WTC11 (cell line): ENCODE results near the gene KAT6B. TPM values are rescaled to one million over a fixed set of nuclear protein-coding genes. Genes with fewer than 3 reads are reported as not detected.

Experiments used
- ATAC-seq: fragments of 200-7000 bp; cut with Tn5 transposase; 2 replicates; pipeline ENCODE4 v1.10.0; 2021; ENCODE audit warnings: mild to moderate bottlenecking, moderate library complexity
- CTCF ChIA-PET: fragments of 300-600 bp; sonication (Branson Sonifier 250); formaldehyde crosslinking; loops from one replicate; lab custom pipeline; 2021; ENCODE audit warnings: antibody characterized with exemption; lab: Charles Lee
- POLR2A ChIA-PET: fragments of 350-600 bp; sonication (Branson Sonifier 250); formaldehyde crosslinking; loops from one replicate; lab custom pipeline; 2021; ENCODE audit warnings: antibody characterized with exemption; lab: Charles Lee
- DNase-seq: peaks from one replicate; pipeline ENCODE4 v3.0.0; 2021; ENCODE audit warnings: low spot score
- H3K27ac Mint-ChIP-seq: 2 replicates; pipeline ENCODE4 v1.8.0; 2021; ENCODE audit warnings: mixed read lengths
- H3K27me3 Mint-ChIP-seq: 2 replicates; pipeline ENCODE4 v1.8.0; 2021; ENCODE audit warnings: low read depth, mild to moderate bottlenecking, moderate library complexity, mixed read lengths
- H3K36me3 Mint-ChIP-seq: 2 replicates; pipeline ENCODE4 v1.8.0; 2021; ENCODE audit warnings: mixed read lengths
- H3K4me1 Mint-ChIP-seq: 2 replicates; pipeline ENCODE4 v1.8.0; 2022; ENCODE audit warnings: mixed read lengths
- H3K4me3 Mint-ChIP-seq: 2 replicates; pipeline ENCODE4 v1.8.0; 2021; ENCODE audit warnings: mild to moderate bottlenecking, moderate library complexity, mixed read lengths
- H3K9me3 Mint-ChIP-seq: 2 replicates; pipeline ENCODE4 v1.8.0; 2021; ENCODE audit warnings: mixed read lengths
- CBFB ChIP-seq: sonication (generic); formaldehyde crosslinking; IDR thresholded peaks from 2 replicates; pipeline ENCODE4 v1.8.1; 2022; ENCODE audit warnings: mild to moderate bottlenecking, low read depth, missing genetic modification reagents
- EMX1 ChIP-seq: fragments of 250-450 bp; sonication (Bioruptor Pico); IDR thresholded peaks from 2 replicates; pipeline ENCODE4 v1.8.0; 2021; ENCODE audit warnings: mild to moderate bottlenecking
- GRHL2 ChIP-seq: fragments of 250-450 bp; sonication (Bioruptor Pico); IDR thresholded peaks from 2 replicates; pipeline ENCODE4 v1.8.0; 2022; ENCODE audit warnings: mild to moderate bottlenecking, moderate library complexity; ENCODE audit not compliant: insufficient replicate concordance, severe bottlenecking
- JUN ChIP-seq: sonication (generic); formaldehyde crosslinking; IDR thresholded peaks from 2 replicates; pipeline ENCODE4 v1.8.0; 2023; ENCODE audit warnings: mild to moderate bottlenecking, missing genetic modification reagents
- NFE2L1 ChIP-seq: sonication (generic); formaldehyde crosslinking; IDR thresholded peaks from 2 replicates; pipeline ENCODE4 v1.8.1; 2023; ENCODE audit warnings: missing genetic modification reagents
- NR3C1 ChIP-seq: sonication (generic); formaldehyde crosslinking; conservative IDR thresholded peaks from 2 replicates; pipeline ENCODE4 v1.8.1; 2023; ENCODE audit warnings: low read depth, mild to moderate bottlenecking, missing genetic modification reagents
- RORB ChIP-seq: fragments of 250-450 bp; sonication (Bioruptor Pico); IDR thresholded peaks from 2 replicates; pipeline ENCODE4 v1.9.0; 2021; ENCODE audit warnings: mild to moderate bottlenecking
- SMAD4 ChIP-seq: sonication (generic); formaldehyde crosslinking; IDR thresholded peaks from 2 replicates; pipeline ENCODE4 v1.8.0; 2022; ENCODE audit warnings: mild to moderate bottlenecking, missing genetic modification reagents
- total RNA-seq: library from RNA; stranded (reverse); gene quantifications from 3 replicates; pipeline ENCODE4 v1.2.3, GENCODE V29; 2021
- TF ChIP-seq, protein P1 (sequence below): sonication (generic); formaldehyde crosslinking; IDR thresholded peaks from 2 replicates; pipeline ENCODE4 v1.8.1; 2023; ENCODE audit warnings: mild to moderate bottlenecking, missing genetic modification reagents, moderate library complexity
- TF ChIP-seq, protein P2 (sequence below): sonication (generic); formaldehyde crosslinking; IDR thresholded peaks from 2 replicates; pipeline ENCODE4 v1.8.0; 2022; ENCODE audit warnings: mild to moderate bottlenecking, missing genetic modification reagents
- TF ChIP-seq, protein P3 (sequence below): sonication (generic); formaldehyde crosslinking; IDR thresholded peaks from 2 replicates; pipeline ENCODE4 v1.8.1; 2022; ENCODE audit warnings: missing genetic modification reagents, borderline replicate concordance
- TF ChIP-seq, protein P4 (sequence below): sonication (generic); formaldehyde crosslinking; IDR thresholded peaks from 2 replicates; pipeline ENCODE4 v1.8.0; 2022; ENCODE audit warnings: mild to moderate bottlenecking, missing genetic modification reagents
- TF ChIP-seq, protein P5 (sequence below): sonication (generic); formaldehyde crosslinking; IDR thresholded peaks from 2 replicates; pipeline ENCODE4 v1.8.0; 2022; ENCODE audit warnings: missing genetic modification reagents
- TF ChIP-seq, protein P6 (sequence below): sonication (generic); formaldehyde crosslinking; IDR thresholded peaks from 2 replicates; pipeline ENCODE4 v1.8.1; 2022; ENCODE audit warnings: mild to moderate bottlenecking, missing genetic modification reagents, moderate library complexity, borderline replicate concordance
- TF ChIP-seq, protein P7 (sequence below): fragments of 200-600 bp; IDR thresholded peaks from 2 replicates; pipeline ENCODE4 v1.8.0; 2022; ENCODE audit warnings: antibody characterized with exemption
- TF ChIP-seq, protein P8 (sequence below): sonication (generic); formaldehyde crosslinking; conservative IDR thresholded peaks from 2 replicates; pipeline ENCODE4 v1.8.1; 2023; ENCODE audit warnings: mild to moderate bottlenecking, low read depth, missing genetic modification reagents, moderate library complexity

The KAT6B gene
- total RNA-seq, 1 experiment from 2014 or later = 18.5 TPM

DNA sequence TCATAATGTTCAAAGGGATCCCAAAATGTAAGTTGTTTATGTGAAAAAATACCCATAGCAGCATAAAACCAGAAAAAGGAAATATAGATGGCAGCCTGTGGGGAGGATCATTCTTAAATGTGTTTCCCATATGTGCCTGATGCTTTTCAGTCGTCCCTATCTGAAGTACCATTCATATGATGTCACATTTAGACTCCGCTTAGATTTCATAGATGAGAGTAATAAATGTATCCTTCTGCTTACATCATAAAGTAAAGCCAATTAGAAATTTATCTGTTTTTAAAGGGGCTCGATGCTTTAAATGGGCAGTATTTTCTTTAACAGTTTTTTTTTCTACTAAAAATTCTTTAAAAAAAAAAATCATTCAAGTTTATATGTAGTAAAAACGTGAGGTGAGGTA lies 136.1 kb downstream of the KAT6B start (continued):
- TF ChIP-seq, protein P1, sequence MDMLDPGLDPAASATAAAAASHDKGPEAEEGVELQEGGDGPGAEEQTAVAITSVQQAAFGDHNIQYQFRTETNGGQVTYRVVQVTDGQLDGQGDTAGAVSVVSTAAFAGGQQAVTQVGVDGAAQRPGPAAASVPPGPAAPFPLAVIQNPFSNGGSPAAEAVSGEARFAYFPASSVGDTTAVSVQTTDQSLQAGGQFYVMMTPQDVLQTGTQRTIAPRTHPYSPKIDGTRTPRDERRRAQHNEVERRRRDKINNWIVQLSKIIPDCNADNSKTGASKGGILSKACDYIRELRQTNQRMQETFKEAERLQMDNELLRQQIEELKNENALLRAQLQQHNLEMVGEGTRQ (CRISPR knock-in tag) = no peak

DNA sequence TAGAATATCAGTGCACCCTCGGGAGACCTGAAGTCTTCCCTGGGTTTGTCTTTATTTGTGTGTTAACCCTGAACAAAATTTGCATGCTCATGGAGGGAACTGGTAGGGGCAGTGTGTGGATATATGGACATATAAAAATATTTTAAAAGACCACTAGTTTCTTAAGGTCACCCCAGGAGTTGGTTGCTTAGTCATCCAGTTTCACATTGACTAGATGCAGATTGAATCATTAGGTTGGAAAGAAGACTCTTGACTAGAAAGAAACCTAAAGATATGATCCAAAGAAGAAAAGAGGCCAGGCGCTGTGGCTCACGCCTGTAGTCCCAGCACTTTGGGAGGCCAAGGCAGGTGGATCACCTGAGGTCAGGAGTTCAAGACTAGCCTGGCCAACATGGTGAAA lies 137.1 kb downstream of the KAT6B start:
- ATAC-seq (no peak), DNase-seq (no peak)
- ChIA-PET POLR2A (no interaction called here), CTCF (no interaction called here)
- Mint-ChIP-seq H3K27me3 (no peaks in the 10 kb centered on the region), H3K9me3 (peaks cover 7% of the 10 kb centered on the region), H3K27ac (no peak overlapping the region), H3K4me1 (peaks cover 15% of the 10 kb centered on the region), H3K4me3 (no peak overlapping the region), H3K36me3 (0 out of 2 replicates have a peak, but pooled peaks cover 3% of the 10 kb centered on the region)
- TF ChIP-seq, protein P2, sequence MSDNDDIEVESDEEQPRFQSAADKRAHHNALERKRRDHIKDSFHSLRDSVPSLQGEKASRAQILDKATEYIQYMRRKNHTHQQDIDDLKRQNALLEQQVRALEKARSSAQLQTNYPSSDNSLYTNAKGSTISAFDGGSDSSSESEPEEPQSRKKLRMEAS = no peak
- TF ChIP-seq GRHL2 (CRISPR knock-in tag) = no peak
- no peak for TF ChIP-seq CBFB (CRISPR knock-in tag)
- no peak for TF ChIP-seq NFE2L1
- TF ChIP-seq, protein P3, sequence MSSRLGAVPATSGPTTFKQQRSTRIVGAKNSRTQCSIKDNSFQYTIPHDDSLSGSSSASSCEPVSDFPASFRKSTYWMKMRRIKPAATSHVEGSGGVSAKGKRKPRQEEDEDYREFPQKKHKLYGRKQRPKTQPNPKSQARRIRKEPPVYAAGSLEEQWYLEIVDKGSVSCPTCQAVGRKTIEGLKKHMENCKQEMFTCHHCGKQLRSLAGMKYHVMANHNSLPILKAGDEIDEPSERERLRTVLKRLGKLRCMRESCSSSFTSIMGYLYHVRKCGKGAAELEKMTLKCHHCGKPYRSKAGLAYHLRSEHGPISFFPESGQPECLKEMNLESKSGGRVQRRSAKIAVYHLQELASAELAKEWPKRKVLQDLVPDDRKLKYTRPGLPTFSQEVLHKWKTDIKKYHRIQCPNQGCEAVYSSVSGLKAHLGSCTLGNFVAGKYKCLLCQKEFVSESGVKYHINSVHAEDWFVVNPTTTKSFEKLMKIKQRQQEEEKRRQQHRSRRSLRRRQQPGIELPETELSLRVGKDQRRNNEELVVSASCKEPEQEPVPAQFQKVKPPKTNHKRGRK (CRISPR knock-in tag) = no peak
- no peak for TF ChIP-seq EMX1 (CRISPR knock-in tag)
- TF ChIP-seq NR3C1 (CRISPR knock-in tag) = no peak
- TF ChIP-seq, all 79 proteins: peak for 0

DNA sequence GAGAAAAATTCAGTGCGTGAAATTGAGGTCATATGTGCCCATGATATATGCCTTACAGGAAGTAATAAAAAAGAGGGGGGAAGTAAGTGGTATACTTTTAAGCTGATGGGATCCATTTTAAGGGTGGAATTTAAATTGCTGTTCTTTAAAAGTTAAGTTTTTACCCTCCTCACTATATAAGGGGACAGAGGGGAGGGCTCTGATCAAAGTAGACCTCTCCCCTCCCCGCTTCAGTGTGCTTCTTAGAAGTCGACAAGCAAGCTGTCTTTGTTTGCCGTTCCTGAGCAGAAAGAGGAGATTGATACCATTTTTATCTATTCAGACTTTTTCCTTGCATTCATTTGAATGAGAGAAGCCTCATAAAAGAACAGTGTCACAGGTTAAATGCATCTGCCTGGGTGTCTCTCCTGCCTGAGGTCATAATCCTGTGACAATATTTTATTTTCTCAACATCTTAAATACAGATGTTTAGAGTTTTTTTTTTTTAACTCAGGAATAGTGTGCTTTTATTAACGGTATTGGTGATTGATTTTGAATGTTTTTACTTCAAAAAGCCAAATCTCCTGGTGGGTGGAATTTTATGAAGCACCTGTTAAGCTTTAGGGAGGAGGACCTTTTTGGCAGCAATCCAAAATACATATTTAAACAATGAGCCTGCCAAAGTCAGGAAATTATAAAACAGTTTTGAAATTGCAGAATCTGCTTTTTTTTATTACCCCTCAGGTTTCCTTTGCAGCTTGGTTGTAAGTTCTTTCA lies 141.7 kb downstream of the KAT6B start:
- DNase-seq (no peak), ATAC-seq (no peak)
- POLR2A ChIA-PET = no interaction called here
- CTCF ChIA-PET = interaction anchor here (0.6 to 1.6 kb wide), 2 partner anchors 56 to 130 kb away, joined by 3 to 4 read pairs; no protein-coding TSS in a partner anchor
- Mint-ChIP-seq H3K27ac (no peak overlapping the region), H3K9me3 (peaks cover 7% of the 10 kb centered on the region), H3K36me3 (0 out of 2 replicates have a peak, but pooled peaks cover 3% of the 10 kb centered on the region), H3K4me3 (no peak overlapping the region), H3K4me1 (peaks cover 25% of the 10 kb centered on the region), H3K27me3 (no peaks in the 10 kb centered on the region)
- TF ChIP-seq, protein P4, sequence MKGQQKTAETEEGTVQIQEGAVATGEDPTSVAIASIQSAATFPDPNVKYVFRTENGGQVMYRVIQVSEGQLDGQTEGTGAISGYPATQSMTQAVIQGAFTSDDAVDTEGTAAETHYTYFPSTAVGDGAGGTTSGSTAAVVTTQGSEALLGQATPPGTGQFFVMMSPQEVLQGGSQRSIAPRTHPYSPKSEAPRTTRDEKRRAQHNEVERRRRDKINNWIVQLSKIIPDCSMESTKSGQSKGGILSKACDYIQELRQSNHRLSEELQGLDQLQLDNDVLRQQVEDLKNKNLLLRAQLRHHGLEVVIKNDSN = no peak
- TF ChIP-seq JUN (CRISPR knock-in tag) (no peak), SMAD4 (CRISPR knock-in tag) (no peak), RORB (CRISPR knock-in tag) (no peak)
- TF ChIP-seq, protein P5, sequence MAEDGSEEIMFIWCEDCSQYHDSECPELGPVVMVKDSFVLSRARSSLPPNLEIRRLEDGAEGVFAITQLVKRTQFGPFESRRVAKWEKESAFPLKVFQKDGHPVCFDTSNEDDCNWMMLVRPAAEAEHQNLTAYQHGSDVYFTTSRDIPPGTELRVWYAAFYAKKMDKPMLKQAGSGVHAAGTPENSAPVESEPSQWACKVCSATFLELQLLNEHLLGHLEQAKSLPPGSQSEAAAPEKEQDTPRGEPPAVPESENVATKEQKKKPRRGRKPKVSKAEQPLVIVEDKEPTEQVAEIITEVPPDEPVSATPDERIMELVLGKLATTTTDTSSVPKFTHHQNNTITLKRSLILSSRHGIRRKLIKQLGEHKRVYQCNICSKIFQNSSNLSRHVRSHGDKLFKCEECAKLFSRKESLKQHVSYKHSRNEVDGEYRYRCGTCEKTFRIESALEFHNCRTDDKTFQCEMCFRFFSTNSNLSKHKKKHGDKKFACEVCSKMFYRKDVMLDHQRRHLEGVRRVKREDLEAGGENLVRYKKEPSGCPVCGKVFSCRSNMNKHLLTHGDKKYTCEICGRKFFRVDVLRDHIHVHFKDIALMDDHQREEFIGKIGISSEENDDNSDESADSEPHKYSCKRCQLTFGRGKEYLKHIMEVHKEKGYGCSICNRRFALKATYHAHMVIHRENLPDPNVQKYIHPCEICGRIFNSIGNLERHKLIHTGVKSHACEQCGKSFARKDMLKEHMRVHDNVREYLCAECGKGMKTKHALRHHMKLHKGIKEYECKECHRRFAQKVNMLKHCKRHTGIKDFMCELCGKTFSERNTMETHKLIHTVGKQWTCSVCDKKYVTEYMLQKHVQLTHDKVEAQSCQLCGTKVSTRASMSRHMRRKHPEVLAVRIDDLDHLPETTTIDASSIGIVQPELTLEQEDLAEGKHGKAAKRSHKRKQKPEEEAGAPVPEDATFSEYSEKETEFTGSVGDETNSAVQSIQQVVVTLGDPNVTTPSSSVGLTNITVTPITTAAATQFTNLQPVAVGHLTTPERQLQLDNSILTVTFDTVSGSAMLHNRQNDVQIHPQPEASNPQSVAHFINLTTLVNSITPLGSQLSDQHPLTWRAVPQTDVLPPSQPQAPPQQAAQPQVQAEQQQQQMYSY (CRISPR knock-in tag) = no peak
- TF ChIP-seq, protein P6, sequence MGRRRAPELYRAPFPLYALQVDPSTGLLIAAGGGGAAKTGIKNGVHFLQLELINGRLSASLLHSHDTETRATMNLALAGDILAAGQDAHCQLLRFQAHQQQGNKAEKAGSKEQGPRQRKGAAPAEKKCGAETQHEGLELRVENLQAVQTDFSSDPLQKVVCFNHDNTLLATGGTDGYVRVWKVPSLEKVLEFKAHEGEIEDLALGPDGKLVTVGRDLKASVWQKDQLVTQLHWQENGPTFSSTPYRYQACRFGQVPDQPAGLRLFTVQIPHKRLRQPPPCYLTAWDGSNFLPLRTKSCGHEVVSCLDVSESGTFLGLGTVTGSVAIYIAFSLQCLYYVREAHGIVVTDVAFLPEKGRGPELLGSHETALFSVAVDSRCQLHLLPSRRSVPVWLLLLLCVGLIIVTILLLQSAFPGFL = no peak
- TF ChIP-seq, protein P7, sequence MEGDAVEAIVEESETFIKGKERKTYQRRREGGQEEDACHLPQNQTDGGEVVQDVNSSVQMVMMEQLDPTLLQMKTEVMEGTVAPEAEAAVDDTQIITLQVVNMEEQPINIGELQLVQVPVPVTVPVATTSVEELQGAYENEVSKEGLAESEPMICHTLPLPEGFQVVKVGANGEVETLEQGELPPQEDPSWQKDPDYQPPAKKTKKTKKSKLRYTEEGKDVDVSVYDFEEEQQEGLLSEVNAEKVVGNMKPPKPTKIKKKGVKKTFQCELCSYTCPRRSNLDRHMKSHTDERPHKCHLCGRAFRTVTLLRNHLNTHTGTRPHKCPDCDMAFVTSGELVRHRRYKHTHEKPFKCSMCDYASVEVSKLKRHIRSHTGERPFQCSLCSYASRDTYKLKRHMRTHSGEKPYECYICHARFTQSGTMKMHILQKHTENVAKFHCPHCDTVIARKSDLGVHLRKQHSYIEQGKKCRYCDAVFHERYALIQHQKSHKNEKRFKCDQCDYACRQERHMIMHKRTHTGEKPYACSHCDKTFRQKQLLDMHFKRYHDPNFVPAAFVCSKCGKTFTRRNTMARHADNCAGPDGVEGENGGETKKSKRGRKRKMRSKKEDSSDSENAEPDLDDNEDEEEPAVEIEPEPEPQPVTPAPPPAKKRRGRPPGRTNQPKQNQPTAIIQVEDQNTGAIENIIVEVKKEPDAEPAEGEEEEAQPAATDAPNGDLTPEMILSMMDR = no peak
- TF ChIP-seq, protein P8, sequence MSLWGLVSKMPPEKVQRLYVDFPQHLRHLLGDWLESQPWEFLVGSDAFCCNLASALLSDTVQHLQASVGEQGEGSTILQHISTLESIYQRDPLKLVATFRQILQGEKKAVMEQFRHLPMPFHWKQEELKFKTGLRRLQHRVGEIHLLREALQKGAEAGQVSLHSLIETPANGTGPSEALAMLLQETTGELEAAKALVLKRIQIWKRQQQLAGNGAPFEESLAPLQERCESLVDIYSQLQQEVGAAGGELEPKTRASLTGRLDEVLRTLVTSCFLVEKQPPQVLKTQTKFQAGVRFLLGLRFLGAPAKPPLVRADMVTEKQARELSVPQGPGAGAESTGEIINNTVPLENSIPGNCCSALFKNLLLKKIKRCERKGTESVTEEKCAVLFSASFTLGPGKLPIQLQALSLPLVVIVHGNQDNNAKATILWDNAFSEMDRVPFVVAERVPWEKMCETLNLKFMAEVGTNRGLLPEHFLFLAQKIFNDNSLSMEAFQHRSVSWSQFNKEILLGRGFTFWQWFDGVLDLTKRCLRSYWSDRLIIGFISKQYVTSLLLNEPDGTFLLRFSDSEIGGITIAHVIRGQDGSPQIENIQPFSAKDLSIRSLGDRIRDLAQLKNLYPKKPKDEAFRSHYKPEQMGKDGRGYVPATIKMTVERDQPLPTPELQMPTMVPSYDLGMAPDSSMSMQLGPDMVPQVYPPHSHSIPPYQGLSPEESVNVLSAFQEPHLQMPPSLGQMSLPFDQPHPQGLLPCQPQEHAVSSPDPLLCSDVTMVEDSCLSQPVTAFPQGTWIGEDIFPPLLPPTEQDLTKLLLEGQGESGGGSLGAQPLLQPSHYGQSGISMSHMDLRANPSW = no peak
